GM12874 (cell line): ENCODE measurements around the gene KTI12.

Source experiments
- TF ChIP-seq, protein P1 (sequence below): IDR thresholded peaks from 2 replicates; pipeline ENCODE4 v1.5.1; 2011; ENCODE audit warnings: low read depth, mild to moderate bottlenecking, control low read depth, low read length, moderate library complexity; ENCODE audit not compliant: insufficient read depth

The KTI12 gene

DNA sequence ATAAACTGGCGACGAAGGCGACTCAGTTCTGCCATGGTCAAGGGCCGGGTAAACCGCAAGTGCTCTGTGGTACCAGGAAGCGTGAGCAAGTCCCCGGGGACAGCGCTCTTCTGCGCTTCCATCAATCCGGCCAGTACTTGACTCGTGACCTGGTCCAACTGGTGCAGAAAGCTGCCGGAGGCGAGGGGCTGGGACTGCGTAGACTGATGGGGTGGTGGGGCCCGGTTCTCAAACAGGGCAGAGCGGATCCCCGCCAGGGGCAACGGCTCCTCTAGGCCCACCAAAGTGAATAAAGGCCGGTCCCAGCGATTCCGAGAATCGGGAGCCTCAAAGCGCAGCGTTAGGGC lies 852 bp downstream of the KTI12 start:
- TF ChIP-seq, protein P1, sequence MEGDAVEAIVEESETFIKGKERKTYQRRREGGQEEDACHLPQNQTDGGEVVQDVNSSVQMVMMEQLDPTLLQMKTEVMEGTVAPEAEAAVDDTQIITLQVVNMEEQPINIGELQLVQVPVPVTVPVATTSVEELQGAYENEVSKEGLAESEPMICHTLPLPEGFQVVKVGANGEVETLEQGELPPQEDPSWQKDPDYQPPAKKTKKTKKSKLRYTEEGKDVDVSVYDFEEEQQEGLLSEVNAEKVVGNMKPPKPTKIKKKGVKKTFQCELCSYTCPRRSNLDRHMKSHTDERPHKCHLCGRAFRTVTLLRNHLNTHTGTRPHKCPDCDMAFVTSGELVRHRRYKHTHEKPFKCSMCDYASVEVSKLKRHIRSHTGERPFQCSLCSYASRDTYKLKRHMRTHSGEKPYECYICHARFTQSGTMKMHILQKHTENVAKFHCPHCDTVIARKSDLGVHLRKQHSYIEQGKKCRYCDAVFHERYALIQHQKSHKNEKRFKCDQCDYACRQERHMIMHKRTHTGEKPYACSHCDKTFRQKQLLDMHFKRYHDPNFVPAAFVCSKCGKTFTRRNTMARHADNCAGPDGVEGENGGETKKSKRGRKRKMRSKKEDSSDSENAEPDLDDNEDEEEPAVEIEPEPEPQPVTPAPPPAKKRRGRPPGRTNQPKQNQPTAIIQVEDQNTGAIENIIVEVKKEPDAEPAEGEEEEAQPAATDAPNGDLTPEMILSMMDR, result no peak

DNA sequence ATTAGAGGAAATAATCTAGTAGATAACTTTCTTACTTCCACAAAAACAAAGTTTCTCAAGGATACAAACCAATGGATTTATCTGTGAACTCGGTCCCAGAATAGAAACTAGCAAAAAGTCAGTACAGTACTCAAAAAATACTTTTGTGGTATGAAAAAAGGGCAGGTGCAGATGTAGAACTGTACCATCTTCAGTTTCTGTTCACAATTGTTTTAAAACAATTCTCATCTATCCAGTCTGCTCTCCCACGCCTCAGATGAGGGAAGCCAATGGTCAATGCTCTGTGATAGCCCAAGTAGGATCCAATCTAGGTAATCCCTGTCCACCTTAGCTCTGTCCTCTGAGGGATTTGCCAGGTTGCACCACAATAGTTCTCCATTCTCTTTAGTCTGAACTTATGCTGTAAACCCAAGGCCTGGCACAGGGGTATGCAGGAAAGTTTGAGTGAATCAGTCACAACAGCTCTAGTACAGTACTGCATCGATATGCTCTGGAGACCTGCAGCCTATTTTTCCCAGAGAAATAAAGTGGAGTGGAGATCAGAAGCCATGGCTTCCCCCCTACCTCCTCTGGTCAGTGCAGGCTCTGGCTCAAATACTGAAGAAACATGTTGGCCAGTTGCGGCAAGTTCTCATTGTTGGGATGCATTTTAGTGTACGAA lies 1.4 kb downstream of the KTI12 start:
- TF ChIP-seq, protein P1, result no peak

DNA sequence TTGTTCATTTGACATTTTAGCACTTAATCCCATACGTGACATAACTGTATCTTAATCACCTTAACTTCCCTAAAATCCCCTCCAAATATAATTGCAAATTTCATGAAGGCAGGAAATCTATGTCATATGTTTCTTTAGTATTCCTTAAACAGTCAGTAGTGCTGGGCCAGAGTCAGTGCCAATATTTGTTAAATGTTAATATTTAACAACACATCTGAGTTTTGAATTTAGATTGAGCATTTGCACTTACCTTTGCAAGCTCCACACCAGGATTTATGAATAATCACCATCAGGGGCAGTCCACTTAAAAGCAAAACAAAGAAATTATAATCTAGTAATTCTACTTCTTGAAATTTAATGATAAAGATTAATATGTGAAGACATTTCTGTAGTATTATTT lies 5.3 kb downstream of the KTI12 start:
- TF ChIP-seq, protein P1, result no peak

DNA sequence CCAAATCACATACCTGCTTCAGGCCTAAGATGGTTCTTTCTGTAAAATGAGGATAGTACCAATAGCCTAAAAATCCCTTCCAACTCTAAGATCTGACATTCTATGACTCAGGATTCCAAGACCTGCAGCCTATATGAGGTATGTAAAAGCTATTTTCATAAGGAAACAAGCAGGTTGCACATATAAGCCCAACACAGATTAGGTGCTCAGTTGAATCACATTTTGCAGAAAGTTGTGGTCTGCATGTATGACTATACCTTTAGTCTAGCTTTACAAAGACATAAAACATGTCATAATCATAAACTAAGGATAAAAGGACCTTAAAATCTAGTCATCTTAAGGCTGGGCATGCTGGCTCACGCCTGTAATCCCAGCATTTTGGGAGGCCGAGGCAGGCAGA lies 7.3 kb downstream of the KTI12 start:
- TF ChIP-seq, protein P1, result no peak

DNA sequence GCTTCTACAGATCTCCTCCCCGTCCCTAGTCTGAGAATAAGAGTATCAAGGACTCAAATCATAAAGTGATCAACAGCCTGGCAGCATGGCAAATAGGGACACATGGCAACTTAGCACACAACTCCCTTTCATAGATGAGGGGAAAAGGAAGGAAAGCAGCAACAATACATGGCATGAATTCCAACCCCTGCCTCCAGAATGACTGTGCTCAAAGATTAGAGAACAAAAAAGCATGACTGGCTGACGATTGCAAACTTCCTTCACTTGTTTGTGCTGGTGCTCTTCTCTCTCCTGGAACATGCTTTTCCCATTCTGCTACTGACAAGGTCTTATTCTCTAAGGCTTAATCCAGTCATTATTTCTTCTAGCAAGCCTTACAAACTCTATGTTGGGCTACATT lies 11.5 kb downstream of the KTI12 start:
- TF ChIP-seq, protein P1, result no peak

DNA sequence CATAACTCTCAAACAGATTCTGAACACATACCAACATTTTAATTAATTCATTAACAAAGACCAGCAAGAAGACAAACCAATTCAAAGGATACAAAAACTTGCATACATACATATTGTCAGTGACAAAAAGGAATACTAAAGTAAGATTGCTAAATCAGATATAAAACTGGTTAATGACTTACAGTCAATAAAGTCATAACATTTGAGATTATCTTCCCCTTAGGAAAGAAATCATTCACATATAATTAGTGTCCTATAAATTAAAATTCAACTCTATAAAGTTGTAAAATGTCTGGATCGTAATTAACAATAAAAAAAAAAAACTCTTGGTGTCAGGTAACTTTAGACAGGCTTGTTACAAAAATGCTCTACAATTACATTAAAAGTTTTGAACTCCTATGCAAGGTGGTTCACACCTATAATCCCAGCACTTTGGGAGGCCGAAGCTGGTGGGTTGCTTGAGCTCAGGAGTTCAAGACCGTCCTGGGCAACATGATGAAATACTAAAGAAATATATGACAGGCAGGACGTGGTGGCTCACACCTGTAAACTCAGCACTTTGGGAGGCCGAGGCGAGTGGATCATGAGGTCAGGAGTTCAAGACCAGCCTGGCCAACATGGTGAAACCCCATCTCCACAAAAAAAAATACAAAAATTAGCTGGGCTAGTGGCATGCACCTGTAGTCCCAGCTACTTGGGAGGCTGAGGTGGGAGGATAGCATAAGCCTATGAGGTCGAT lies 25.4 kb downstream of the KTI12 start:
- TF ChIP-seq, protein P1, result no peak

DNA sequence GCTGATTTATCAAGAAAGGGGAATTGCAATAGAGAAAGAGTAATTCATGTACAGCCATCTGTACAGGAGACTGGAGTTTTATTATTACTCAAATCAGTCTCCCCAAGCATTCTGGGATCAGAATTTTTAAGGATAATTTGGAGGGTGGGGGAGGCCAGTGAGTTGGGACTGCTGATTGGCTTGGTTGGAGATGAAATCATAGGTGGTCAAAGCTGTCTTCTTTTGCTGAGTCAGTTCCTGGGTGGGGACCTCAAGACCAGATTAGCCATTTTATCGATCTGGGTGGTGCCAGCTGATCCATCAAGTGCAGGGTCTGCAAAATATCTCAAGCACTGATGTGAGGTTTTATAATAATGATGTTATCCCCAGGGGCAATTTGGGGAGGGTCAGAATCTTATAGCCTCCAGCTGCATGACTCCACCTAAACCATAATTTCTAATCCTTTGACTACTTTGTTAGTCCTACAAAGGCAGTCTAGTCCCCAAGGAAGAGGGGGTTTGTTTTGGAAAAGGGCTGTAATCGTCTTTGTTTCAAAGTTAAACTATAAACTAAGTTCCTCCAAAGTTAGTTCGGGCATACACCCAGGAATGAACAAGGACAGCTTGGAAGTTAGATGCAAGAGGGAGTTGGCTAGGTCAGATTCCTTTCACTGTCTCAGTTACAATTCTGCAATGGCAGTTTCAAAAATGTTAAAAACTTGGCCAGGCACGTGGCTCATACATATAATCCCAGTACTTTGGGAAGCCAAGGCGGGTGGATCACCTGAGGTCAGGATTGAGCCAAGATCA lies 26.2 kb downstream of the KTI12 start:
- TF ChIP-seq, protein P1, result no peak
